SU-DHL-6 (cell line): Measurements from ENCODE around the gene VWA7.

Experiments used
- EZH2phosphoT487 ChIP-seq: fragments of 200-600 bp; sonication (generic), shearing (Covaris generic); conservative IDR thresholded peaks from 2 replicates; pipeline ENCODE4 v1.6.1; 2018; ENCODE audit warnings: mild to moderate bottlenecking, antibody characterized with exemption, low read length, moderate library complexity, mixed read lengths
- TF ChIP-seq, protein P1 (sequence below): fragments of 200-600 bp; sonication (generic); IDR thresholded peaks from one replicate; pipeline ENCODE4 v1.5.1; 2017; ENCODE audit warnings: antibody characterized with exemption, mild to moderate bottlenecking, low read length, moderate library complexity; ENCODE audit not compliant: insufficient read depth, poor library complexity, severe bottlenecking

DNA sequence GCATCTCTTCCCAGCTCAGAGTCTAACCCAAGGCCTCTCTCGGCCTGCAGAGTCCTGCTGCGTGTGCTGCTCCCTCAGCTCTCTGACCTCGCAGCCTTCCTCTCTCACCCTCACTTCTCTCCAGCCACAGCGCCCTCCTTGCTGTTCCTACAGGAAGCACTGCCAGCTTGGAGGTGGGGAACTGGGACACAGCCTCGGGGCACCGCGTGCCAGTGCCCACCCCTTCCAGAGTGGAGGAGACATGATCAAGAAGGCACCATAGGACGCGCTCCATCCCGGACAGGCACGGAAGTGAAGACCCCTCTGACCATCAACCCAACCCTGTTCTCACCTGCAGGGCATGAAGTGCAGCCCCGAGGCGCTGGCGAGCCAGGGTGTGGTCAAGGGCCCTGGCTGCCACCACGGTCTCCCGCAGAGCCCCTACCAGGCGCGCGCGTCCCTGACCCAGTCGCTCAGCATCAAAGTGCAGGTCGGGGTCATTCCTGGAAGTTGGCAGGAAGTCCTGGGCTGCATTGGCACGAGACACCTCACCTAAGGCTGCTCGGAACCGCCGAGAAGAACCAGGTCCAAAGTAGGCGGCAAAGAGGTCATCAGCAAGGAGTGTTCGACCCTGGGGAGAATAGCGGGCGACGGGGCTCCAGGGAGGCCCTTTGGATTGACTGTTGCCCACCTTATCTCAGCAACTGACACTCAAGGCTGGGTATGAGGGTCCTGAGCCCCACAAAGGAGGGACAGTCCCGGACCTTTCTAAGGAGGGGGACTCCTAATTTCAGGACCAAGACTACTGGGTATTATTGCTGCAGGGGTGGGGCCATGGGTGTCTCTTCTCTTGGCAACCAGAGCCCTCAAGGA, 1.3 kb downstream of the VWA7 start:
- TF ChIP-seq, protein P1, sequence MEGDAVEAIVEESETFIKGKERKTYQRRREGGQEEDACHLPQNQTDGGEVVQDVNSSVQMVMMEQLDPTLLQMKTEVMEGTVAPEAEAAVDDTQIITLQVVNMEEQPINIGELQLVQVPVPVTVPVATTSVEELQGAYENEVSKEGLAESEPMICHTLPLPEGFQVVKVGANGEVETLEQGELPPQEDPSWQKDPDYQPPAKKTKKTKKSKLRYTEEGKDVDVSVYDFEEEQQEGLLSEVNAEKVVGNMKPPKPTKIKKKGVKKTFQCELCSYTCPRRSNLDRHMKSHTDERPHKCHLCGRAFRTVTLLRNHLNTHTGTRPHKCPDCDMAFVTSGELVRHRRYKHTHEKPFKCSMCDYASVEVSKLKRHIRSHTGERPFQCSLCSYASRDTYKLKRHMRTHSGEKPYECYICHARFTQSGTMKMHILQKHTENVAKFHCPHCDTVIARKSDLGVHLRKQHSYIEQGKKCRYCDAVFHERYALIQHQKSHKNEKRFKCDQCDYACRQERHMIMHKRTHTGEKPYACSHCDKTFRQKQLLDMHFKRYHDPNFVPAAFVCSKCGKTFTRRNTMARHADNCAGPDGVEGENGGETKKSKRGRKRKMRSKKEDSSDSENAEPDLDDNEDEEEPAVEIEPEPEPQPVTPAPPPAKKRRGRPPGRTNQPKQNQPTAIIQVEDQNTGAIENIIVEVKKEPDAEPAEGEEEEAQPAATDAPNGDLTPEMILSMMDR, result no peak
- TF ChIP-seq EZH2phosphoT487, result no peak
